H1 (cell line): ENCODE measurements around the gene DCHS1. TPM values are rescaled to one million over a fixed set of nuclear protein-coding genes. Genes with fewer than 3 reads are reported as not detected.
A peak's percentile ranks its signal among the peaks of the same experiment; 100 is the strongest.

Source experiments
- ATF2 ChIP-seq: IDR thresholded peaks from 2 replicates; pipeline ENCODE4 v1.6.1; 2012; ENCODE audit warnings: low read length, inconsistent platforms
- E2F6 ChIP-seq: IDR thresholded peaks from 2 replicates; pipeline ENCODE4 v1.6.1; 2012; ENCODE audit warnings: inconsistent platforms
- JUND ChIP-seq: IDR thresholded peaks from 2 replicates; pipeline ENCODE4 v1.6.1; 2011; ENCODE audit warnings: mild to moderate bottlenecking, improper control_type of control experiment, low read length
- MAFK ChIP-seq: IDR thresholded peaks from 2 replicates; pipeline ENCODE4 v1.6.1; 2012; ENCODE audit warnings: low read depth, mild to moderate bottlenecking, improper control_type of control experiment, low read length
- PHF8 ChIP-seq: fragments of 200-600 bp; sonication (generic); conservative IDR thresholded peaks from 2 replicates; pipeline ENCODE4 v1.7.1; 2012; ENCODE audit warnings: low read depth, mild to moderate bottlenecking, inconsistent platforms, low read length, moderate library complexity
- POLR2AphosphoS5 ChIP-seq: IDR thresholded peaks from 2 replicates; pipeline ENCODE4 v1.6.1; 2011; ENCODE audit warnings: low read depth, low read length
- RAD21 ChIP-seq, 2 experiments: IDR thresholded peaks in 1 of 2; conservative IDR thresholded peaks in 1 of 2; 2 replicates each; pipeline ENCODE4 v1.6.1; 2011; ENCODE audit warnings: low read depth in 2 of 2, low read length in 2 of 2, improper control_type of control experiment in 1 of 2, inconsistent platforms in 1 of 2, mild to moderate bottlenecking in 1 of 2, moderate library complexity in 1 of 2
- RXRA ChIP-seq: IDR thresholded peaks from 2 replicates; pipeline ENCODE4 v1.6.1; 2011; ENCODE audit warnings: low read depth, mild to moderate bottlenecking, low read length, moderate library complexity; ENCODE audit not compliant: insufficient read depth
- SIN3A ChIP-seq, 2 experiments: IDR thresholded peaks in 1 of 2; conservative IDR thresholded peaks in 1 of 2; 2 replicates each; pipeline ENCODE4 v1.6.1; 2011 to 2012; ENCODE audit warnings: low read length in 2 of 2, improper control_type of control experiment in 1 of 2, low read depth in 1 of 2, mild to moderate bottlenecking in 1 of 2
- SP2 ChIP-seq: IDR thresholded peaks from 2 replicates; pipeline ENCODE4 v1.6.1; 2012; ENCODE audit warnings: mild to moderate bottlenecking, low read length, inconsistent platforms
- SP4 ChIP-seq: IDR thresholded peaks from 2 replicates; pipeline ENCODE4 v1.6.1; 2012; ENCODE audit warnings: low read length, inconsistent platforms
- SUZ12 ChIP-seq: fragments of 200-600 bp; sonication (generic); IDR thresholded peaks from 2 replicates; pipeline ENCODE4 v1.6.1; 2012; ENCODE audit warnings: mild to moderate bottlenecking, inconsistent platforms, low read length, moderate library complexity, mixed read lengths
- TAF1 ChIP-seq: IDR thresholded peaks from 2 replicates; pipeline ENCODE4 v1.6.1; 2011; ENCODE audit warnings: mild to moderate bottlenecking, low read depth, low read length
- TBP ChIP-seq: IDR thresholded peaks from 2 replicates; pipeline ENCODE4 v1.6.1; 2011; ENCODE audit warnings: low read depth, low read length, improper control_type of control experiment
- USF2 ChIP-seq: IDR thresholded peaks from 2 replicates; pipeline ENCODE4 v1.6.1; 2011; ENCODE audit warnings: low read length, improper control_type of control experiment
- ZNF274 ChIP-seq: IDR thresholded peaks from 2 replicates; pipeline ENCODE4 v1.7.0; 2012; ENCODE audit warnings: low read length, borderline replicate concordance; ENCODE audit errors: extremely low read depth
- polyA plus RNA-seq, 7 experiments: library from polyadenylated mRNA; depleted of rRNA in 3 of 7; stranded (reverse) in 5 of 7; unstranded in 2 of 7; fragments of >200 nt in 5 of 7; fragments of 200-250 nt in 2 of 7; gene quantifications; 1 replicate in 5 of 7; 2 replicates in 1 of 7; 4 replicates in 1 of 7; pipeline versions ENCODE4 v1.2.1 to v1.2.3, GENCODE V29; 2011 to 2013; ENCODE audit warnings: missing spikeins in 2 of 7, mixed read lengths in 2 of 7
- total RNA-seq: library from RNA; stranded (reverse); fragmentation: NEBNext Ultra II Directional; extraction: Animal tissue kit (Norgen Biotek cat#: 25700); gene quantifications from 2 replicates; pipeline ENCODE4 v1.2.1, GENCODE V29; 2021

Gene DCHS1
- total and polyA plus RNA-seq, 2 of the 8 experiments (the other 6 are each of a cell fraction or from before 2014, with no cell fraction given): 8.2 to 10.5 TPM

- TF ChIP-seq JUND (peak; percentile 89), SP2 (no peak), TBP (peak; percentile 88), POLR2AphosphoS5 (peak; percentile 94; the same call in 1 of the 2 replicates), SIN3A (conservative IDR thresholded peaks at IDR 0.05 in 1 of 2, IDR thresholded peaks at IDR 0.05 in 1 of 2; ENCODE audit: low read depth in 1 of 2, low read length in 2 of 2) (peak; percentile 20 to 64; a peak in 2 of 4 replicates), SUZ12 (no peak), RXRA (no peak), TAF1 (peak; percentile 88), ATF2 (peak; percentile 70), E2F6 (peak; percentile 46), SP4 (0 out of 2 replicates have a peak, but pooled peaks have one; percentile 73), MAFK (no peak), USF2 (no peak), RAD21 (IDR thresholded peaks at IDR 0.05 in 1 of 2, conservative IDR thresholded peaks at IDR 0.05 in 1 of 2; ENCODE audit: low read depth in 2 of 2, low read length in 2 of 2) (peak; percentile 41 to 50), ZNF274 (no peak), PHF8 (peak; percentile 95)
Observed at GRCh38 chr11:6612213-6613041, 43.2 kb downstream of the DCHS1 start, which contains the start of gene TAF10 (continued).
